Stimulated activated naive CD8-positive, alpha-beta T cell treated with anti-CD3 and anti-CD28 coated beads, Interleukin-15, Interleukin-2, amounts not matched to agents 100 ng/mL and 50 ng/mL, for 24 hours (primary cell): ENCODE data around the gene RREB1.

Experiments used
- H3K27ac Mint-ChIP-seq: one replicate; pipeline ENCODE4 v1.8.0; 2021; ENCODE audit warnings: mild to moderate bottlenecking, mixed read lengths
- H3K27me3 Mint-ChIP-seq: one replicate; pipeline ENCODE4 v1.8.0; 2021; ENCODE audit warnings: mixed read lengths
- H3K36me3 Mint-ChIP-seq: one replicate; pipeline ENCODE4 v1.8.0; 2021; ENCODE audit warnings: low read depth, mixed read lengths
- H3K4me1 Mint-ChIP-seq: one replicate; pipeline ENCODE4 v1.8.0; 2021; ENCODE audit warnings: low read depth, mixed read lengths
- H3K4me3 Mint-ChIP-seq: one replicate; pipeline ENCODE4 v1.8.0; 2021; ENCODE audit warnings: mild to moderate bottlenecking, mixed read lengths
- H3K9me3 Mint-ChIP-seq: one replicate; pipeline ENCODE4 v1.8.0; 2021; ENCODE audit warnings: mixed read lengths

The RREB1 gene

GRCh38 chr6:7085911-7086310 lies 21.9 kb upstream of the RREB1 start:
- H3K9me3 Mint-ChIP-seq: no peaks in the 10 kb centered on the region
- H3K27ac Mint-ChIP-seq: no peak overlapping the region
- H3K36me3 Mint-ChIP-seq: no peaks in the 10 kb centered on the region
- H3K4me3 Mint-ChIP-seq: no peak overlapping the region
- no peaks in the 10 kb centered on the region for H3K27me3 Mint-ChIP-seq
- H3K4me1 Mint-ChIP-seq: peaks cover 38% of the 10 kb centered on the region

GRCh38 chr6:7086488-7086887 lies 21.3 kb upstream of the RREB1 start:
- Mint-ChIP-seq H3K9me3 (no peaks in the 10 kb centered on the region), H3K4me3 (peak overlapping the region; percentile 73), H3K4me1 (peaks cover 38% of the 10 kb centered on the region), H3K36me3 (no peaks in the 10 kb centered on the region), H3K27ac (peak overlapping the region; percentile 96), H3K27me3 (no peaks in the 10 kb centered on the region)

GRCh38 chr6:7087066-7087465 lies 20.7 kb upstream of the RREB1 start:
- Mint-ChIP-seq H3K4me3 (peak overlapping the region; percentile 73), H3K27ac (peak overlapping the region; percentile 96), H3K4me1 (peaks cover 38% of the 10 kb centered on the region), H3K9me3 (no peaks in the 10 kb centered on the region), H3K27me3 (no peaks in the 10 kb centered on the region), H3K36me3 (no peaks in the 10 kb centered on the region)

- peak overlapping the region; percentile 96 for H3K27ac Mint-ChIP-seq
- H3K4me1 Mint-ChIP-seq: peaks cover 38% of the 10 kb centered on the region
- H3K4me3 Mint-ChIP-seq: peak overlapping the region; percentile 73
- H3K27me3 Mint-ChIP-seq: no peaks in the 10 kb centered on the region
- H3K9me3 Mint-ChIP-seq: no peaks in the 10 kb centered on the region
- no peaks in the 10 kb centered on the region for H3K36me3 Mint-ChIP-seq
Measured at GRCh38 chr6:7087491-7087979, 20.2 kb upstream of the RREB1 start.

- Mint-ChIP-seq H3K36me3 (no peaks in the 10 kb centered on the region), H3K4me3 (peak overlapping the region; percentile 73), H3K4me1 (peaks cover 38% of the 10 kb centered on the region), H3K27ac (peak overlapping the region; percentile 96), H3K9me3 (no peaks in the 10 kb centered on the region), H3K27me3 (no peaks in the 10 kb centered on the region)
Measured at GRCh38 chr6:7088076-7088742, 19.6 kb upstream of the RREB1 start.

GRCh38 chr6:7098993-7099392 lies 8.8 kb upstream of the RREB1 start:
- no peaks in the 10 kb centered on the region for H3K4me1 Mint-ChIP-seq
- no peak overlapping the region for H3K27ac Mint-ChIP-seq
- H3K9me3 Mint-ChIP-seq: no peaks in the 10 kb centered on the region
- H3K27me3 Mint-ChIP-seq: no peaks in the 10 kb centered on the region
- no peaks in the 10 kb centered on the region for H3K36me3 Mint-ChIP-seq
- H3K4me3 Mint-ChIP-seq: no peak overlapping the region

GRCh38 chr6:7100072-7100752 lies 7.5 kb upstream of the RREB1 start:
- Mint-ChIP-seq H3K4me1 (no peaks in the 10 kb centered on the region), H3K36me3 (no peaks in the 10 kb centered on the region), H3K27me3 (no peaks in the 10 kb centered on the region), H3K27ac (no peak overlapping the region), H3K4me3 (no peak overlapping the region), H3K9me3 (no peaks in the 10 kb centered on the region)

GRCh38 chr6:7100753-7101081 lies 7.0 kb upstream of the RREB1 start:
- no peak overlapping the region for H3K4me3 Mint-ChIP-seq
- H3K27ac Mint-ChIP-seq: no peak overlapping the region
- H3K27me3 Mint-ChIP-seq: no peaks in the 10 kb centered on the region
- H3K36me3 Mint-ChIP-seq: no peaks in the 10 kb centered on the region
- H3K9me3 Mint-ChIP-seq: no peaks in the 10 kb centered on the region
- no peaks in the 10 kb centered on the region for H3K4me1 Mint-ChIP-seq

- no peaks in the 10 kb centered on the region for H3K9me3 Mint-ChIP-seq
- no peak overlapping the region for H3K4me3 Mint-ChIP-seq
- H3K27me3 Mint-ChIP-seq: no peaks in the 10 kb centered on the region
- H3K4me1 Mint-ChIP-seq: peaks cover 4% of the 10 kb centered on the region
- no peaks in the 10 kb centered on the region for H3K36me3 Mint-ChIP-seq
- no peak overlapping the region for H3K27ac Mint-ChIP-seq
Measured at GRCh38 chr6:7101290-7101689, 6.5 kb upstream of the RREB1 start.

- Mint-ChIP-seq H3K36me3 (peaks cover 3% of the 10 kb centered on the region), H3K4me1 (peaks cover 14% of the 10 kb centered on the region), H3K27me3 (no peaks in the 10 kb centered on the region), H3K27ac (no peak overlapping the region), H3K9me3 (no peaks in the 10 kb centered on the region), H3K4me3 (no peak overlapping the region)
Measured at GRCh38 chr6:7104752-7105151, 3.0 kb upstream of the RREB1 start.

GRCh38 chr6:7106215-7106751 lies 1.5 kb upstream of the RREB1 start:
- Mint-ChIP-seq H3K9me3 (no peaks in the 10 kb centered on the region), H3K36me3 (peaks cover 11% of the 10 kb centered on the region)

GRCh38 chr6:7106752-7107577 lies 796 bp upstream of the RREB1 start:
- Mint-ChIP-seq H3K4me1 (peaks cover 36% of the 10 kb centered on the region), H3K4me3 (peak overlapping the region; percentile 82), H3K9me3 (no peaks in the 10 kb centered on the region), H3K36me3 (peaks cover 11% of the 10 kb centered on the region), H3K27ac (peak overlapping the region; percentile 99), H3K27me3 (no peaks in the 10 kb centered on the region)

More at GRCh38 chr6:7106215-7106751, 1.5 kb upstream of the RREB1 start:
- Mint-ChIP-seq H3K27ac (peak overlapping the region; percentile 99), H3K27me3 (no peaks in the 10 kb centered on the region), H3K4me1 (peaks cover 29% of the 10 kb centered on the region), H3K4me3 (peak overlapping the region; percentile 82)

- H3K36me3 Mint-ChIP-seq: peaks cover 16% of the 10 kb centered on the region
Measured at GRCh38 chr6:7108196-7108963, 619 bp downstream of the RREB1 start.

More at GRCh38 chr6:7108196-7108963, 619 bp downstream of the RREB1 start:
- Mint-ChIP-seq H3K4me3 (peak overlapping the region; percentile 92), H3K27me3 (no peaks in the 10 kb centered on the region), H3K4me1 (peaks cover 50% of the 10 kb centered on the region), H3K9me3 (no peaks in the 10 kb centered on the region), H3K27ac (peak overlapping the region; percentile 94)
